ENCODE results near the gene DGCR8.

The DGCR8 gene

DNA sequence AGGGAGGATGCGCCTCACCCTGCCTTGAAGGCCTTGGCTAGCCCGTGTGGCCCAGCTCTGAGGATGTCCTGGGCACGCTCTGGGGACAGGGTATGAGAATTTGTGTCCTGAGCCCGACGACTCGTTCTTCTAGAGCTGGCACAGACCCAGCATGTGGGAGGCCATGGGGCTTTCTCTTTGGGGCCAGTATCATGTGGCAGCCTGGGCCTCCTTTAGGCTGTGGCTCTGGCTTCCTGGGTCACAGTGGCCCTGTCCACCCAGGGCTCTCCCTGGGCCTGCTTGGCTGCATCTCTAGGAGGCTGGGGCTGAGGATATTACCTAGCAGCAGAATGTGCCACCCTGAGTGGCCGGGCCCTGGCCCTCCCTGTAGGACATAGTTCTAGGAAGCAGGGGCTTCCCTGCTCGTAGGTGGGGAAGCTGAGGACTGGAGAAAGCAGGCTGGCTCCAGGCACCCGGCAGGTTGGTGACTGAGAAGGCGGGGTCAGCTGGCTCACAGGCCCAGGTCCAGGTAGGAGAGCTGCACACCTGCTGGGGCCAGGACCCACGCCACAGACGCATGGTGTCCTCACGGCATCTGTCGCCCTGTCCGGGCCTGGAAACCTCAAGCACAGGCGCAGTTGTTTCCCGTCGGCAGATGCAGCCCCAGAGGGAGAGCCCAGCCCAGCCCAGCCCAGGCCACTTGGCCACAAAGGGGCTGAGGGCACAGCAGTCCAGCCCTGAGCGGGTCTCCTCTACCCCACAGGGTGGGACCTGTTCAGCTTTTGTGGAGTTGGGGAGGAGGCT is 64.0 kb downstream of the DGCR8 start:
- no peak overlapping the region for H3K27ac ChIP-seq
- H3K4me3 ChIP-seq: no peak overlapping the region

DNA sequence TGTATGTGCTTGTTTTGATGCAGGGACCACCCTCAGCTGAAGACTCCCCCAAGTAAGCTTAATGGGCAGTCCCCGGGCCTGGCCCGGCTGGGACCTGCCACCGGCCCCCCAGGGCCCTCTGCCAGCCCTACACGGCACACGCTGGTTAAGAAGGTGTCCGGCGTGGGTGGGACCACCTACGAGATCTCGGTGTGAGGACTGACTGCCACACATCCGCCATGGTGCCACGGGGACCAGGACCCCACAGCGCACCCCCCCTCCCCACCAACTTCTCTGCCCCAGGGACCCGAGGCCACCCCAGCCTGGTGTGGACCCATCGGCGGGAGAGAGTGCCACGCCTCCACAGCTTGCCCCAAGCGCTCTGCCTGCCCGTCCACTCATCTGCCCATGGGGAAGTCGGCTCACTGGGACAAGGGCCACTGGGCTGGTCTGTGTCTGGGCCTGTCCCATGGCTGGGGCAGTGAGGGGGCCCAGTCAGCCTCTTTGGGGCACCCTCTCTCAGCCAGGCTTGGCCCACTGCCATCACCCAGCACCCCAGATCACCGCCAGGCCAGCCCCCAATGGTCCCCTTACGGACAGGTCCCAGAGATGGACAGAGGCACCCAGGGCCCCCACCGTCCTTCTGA is 65.3 kb downstream of the DGCR8 start:
- Histone ChIP-seq H3K4me3 (no peak overlapping the region), H3K27ac (no peak overlapping the region)

DNA sequence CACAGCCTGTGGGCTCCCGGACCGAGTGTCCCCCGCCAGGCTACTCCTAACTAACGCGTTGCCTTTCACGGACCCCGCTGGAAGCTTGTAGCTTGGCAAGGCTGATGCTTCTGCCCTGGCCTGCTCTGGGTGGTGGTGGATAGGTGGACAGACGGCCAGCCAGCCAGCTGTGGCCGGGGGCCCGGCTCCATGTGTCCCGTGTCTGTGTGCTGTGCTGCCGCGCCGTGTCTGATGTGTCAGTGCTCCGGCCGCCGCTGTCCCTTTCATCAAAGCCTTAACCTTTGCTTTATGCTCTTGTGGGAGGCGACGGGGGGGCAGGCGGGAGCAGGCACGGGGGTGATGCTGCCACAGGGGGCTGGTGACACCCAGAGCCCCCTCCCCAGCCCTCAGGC is 65.8 kb downstream of the DGCR8 start:
- H3K4me3 ChIP-seq: no peak overlapping the region

DNA sequence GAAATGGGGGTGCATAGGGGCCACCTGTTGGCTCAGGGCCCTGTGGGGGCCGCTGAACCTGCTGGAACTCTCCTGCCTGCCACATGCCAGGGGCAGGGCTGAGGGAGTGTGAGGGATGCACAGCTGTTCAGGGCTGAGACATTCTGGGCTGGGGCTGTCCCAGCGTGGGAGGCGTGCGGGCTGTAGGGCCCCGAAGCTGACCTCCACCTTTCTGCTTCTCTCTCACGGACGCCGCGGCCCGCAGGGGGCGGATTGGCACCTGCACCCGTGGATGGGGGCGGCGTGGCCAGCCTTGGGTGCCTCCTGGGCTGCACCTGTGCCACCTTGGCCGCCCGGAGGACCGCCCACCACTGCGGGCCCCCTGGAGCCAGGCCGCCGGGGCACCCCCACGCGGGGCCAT is 66.7 kb downstream of the DGCR8 start:
- Histone ChIP-seq H3K27ac (no peak overlapping the region), H3K4me3 (no peak overlapping the region)

More for the DNA sequence above, 65.8 kb downstream of the DGCR8 start:
- H3K27ac ChIP-seq: no peak overlapping the region

DNA sequence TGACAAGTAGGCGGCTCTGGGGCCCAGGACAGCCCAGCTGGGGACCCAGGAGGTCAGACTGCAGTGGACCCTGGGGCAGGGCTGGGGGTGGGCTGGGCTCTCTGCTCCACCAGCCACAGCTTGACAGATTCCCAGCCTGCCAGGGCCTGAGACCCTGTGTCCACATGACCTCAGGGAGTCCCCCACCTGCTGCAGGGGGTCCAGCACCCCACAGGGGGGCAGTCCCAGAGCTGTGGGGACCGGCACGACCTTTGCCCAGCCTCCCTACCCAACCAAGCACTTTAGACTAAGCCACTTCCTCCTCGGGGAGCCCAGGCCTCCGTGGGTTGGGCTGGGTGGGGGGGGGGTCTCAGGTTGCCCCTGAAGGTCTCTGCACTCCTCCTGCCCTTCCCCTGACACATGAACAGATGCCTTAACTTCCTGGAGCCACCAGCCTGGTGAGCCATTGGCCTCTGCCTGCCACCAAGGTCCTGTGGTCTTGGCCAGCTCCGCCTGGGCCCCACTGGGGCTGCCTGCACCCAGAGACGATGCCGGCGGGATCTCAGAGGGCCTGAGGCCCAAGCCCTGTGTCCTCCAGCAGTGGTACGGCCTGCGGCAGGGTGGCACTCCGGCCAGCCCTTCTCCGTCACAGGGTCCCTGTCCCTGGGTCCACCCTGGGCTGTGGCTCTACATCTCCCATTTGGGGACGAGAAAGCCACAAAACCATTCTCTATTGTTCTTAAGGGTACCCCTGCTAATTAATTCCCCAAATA is 67.4 kb downstream of the DGCR8 start:
- H3K4me3 ChIP-seq: no peak overlapping the region
- H3K27ac ChIP-seq: no peak overlapping the region

DNA sequence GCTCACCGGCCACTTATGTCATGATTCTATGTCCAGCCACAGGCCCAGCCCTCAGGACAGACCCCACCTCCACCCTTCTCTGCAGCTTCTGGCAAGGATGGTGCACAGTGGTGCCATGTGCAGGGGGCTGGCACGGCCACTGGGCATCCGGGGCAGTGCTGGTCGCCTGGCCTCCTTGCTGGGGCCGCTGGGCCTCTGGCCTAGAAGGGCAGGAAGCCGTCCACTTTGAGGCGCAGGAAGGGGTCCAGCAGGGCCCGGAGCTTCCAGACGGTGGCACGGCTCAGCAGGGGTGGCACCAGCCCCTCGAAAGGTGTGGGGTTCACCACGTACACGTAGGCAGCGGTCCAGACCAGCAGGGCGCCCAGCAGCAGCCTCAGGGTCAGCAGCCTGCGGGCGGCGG is 68.4 kb downstream of the DGCR8 start:
- Histone ChIP-seq H3K27ac (no peak overlapping the region), H3K4me3 (no peak overlapping the region)

DNA sequence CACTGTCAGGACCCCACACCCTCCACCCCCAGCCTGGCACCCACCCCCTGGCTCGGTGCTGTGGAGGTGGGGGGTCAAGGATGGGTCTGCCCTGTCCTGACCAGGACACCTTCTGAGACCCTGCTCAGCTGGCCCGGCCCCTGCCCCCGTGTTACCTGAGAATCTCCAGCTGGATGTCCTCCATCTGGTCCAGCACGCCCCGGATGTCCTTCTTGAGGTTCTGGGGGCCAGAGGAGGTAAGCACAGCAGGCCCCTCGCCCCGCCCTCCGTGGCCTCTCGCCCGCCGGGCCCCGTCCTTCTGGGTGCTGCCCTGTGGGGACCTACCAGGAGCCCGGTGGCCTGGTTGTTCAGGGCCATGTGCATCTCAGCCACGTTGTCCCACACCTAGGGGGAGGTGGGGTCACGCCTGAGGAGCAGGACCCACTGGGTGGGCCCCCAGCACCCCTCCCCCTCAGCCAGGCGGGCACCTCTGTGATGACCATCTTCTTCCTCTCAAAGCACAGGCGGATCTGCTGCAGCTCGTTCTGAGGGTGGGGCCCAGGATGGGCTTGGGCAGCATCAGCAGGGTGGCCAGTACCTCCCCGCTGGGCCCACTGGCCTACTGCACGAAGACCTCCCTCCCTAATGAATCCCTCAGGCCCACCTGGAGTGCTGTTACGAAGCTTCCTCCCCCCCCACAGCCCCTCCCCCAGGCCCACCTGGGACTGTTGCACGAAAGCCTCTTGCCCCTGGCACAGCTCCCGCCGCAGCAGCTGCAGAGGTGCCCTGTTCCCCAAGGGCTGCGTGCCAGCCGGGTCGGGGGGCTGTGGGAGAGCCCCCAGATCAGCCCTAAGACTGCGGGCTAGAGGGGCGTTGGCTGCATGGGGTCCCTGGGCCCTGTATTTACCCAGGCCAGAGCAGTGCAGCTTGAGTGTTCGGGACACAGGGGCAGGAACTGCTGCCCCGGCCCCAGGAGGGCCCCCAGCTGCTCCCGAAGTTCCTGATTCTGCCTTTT is 69.5 kb downstream of the DGCR8 start:
- H3K27ac ChIP-seq: no peak overlapping the region
- no peak overlapping the region for H3K4me3 ChIP-seq

DNA sequence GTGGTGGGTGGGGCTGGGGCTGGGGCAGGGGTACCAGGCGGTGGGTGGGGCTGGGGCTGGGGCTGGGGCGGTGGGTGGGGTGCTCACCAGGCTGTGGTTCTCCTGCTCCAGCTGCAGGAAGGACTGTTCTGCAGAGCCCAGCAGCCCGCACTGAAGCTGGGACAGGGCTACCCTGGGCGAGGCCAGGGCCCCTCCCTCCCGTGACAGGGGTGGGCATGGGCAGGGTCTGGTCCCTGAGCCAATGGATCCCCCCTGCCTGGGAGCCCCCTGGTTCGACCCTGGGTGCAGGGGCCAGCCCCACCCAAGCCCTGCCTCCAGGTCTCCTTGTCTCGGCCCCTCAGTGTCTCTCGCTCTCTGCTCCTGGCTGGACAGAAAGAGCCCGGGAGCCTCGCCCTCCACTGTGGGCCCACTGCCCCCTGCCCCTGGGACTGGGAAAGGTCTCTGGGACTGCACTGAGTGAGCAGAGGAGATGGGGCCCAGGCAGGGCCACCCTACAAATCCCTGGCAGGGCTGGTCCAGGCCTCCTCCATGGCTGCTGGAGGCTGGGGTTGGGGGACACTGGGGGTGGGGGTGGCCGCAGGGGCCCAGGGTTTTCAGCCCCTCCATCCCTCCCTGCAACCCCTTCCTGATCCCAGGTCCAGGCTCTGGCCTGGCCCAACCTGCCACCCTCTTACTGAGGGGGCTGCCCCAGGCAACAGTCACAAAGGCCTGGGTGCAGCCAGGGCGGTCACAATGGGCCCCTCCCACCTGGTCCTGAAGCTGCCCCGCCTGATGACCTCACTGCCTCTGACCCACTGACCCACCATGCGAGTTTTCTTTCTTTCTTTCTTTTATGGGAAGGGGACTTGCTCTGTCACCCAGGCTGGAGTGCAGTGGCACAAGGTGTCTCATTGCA is 70.6 kb downstream of the DGCR8 start, which contains the start of gene CCDC188:
Gene CCDC188 (minus strand): TSS at position 675 of the 895 bp plus-strand sequence. CDS start 69 bp downstream, at position 606.
- H3K27ac ChIP-seq: no peak within 1 kb of the TSS
- H3K4me3 ChIP-seq: no peak within 1 kb of the TSS

DNA sequence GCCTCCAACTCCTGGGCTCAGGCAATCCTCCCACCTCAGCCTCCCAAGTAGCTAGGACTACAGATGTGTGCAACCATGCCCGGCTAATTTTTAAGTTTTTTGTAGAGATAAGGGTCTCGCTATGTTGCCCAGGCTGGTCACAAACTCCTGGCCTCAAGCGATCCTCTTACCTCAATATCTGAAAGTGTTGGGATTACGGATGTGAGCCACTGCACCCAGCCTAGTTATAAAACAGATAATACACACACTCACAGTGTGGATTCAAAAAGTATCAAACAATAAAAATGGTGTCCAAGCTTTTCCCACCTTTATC is 71.2 kb downstream of the DGCR8 start:
- Histone ChIP-seq H3K4me3 (no peak overlapping the region), H3K27ac (no peak overlapping the region)

DNA sequence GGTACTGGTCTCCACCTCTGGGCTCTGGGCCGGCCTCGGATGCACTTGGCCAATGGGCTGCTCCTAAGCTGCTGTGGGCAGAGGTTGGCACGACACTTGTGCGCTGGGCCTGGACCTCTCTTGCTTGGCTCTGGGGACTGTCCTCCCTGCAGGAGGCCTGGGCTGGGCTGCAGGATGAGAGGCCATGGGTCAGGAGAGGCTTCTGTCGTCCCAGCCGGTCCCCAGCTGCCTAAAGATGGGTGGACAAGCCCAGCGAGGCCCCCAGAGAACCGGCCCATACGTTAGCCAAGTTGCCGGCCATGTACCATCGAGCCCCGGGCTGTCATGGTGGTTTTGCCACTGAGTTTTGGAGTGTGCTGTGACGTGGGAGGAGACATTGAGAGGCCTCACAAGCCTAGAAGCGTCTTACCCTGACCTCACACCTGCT is 72.4 kb downstream of the DGCR8 start:
- no peak overlapping the region for H3K27ac ChIP-seq

DNA sequence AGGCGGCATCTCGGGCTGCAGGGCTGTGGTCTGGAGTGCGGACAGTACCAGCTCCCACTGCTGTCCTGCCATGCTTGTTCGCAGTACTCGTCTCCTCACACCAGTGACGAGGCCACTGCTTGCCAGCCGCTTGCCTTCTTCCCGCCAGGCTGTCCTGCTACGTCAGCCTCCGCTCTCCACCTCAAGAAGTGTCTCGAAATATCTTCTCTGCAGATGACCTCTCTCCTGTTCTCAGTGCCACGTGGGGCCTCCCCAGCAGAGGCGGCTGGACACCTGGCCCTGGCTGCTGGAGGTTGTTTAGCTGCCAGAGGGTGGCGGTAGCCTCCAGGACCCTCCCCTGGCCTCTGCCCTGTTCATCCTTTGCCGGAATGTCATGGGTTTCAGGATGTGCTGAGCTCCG is 73.9 kb downstream of the DGCR8 start:
- Histone ChIP-seq H3K27ac (no peak overlapping the region), H3K4me3 (no peak overlapping the region)

More for the DNA sequence above, 72.4 kb downstream of the DGCR8 start:
- H3K4me3 ChIP-seq: no peak overlapping the region

DNA sequence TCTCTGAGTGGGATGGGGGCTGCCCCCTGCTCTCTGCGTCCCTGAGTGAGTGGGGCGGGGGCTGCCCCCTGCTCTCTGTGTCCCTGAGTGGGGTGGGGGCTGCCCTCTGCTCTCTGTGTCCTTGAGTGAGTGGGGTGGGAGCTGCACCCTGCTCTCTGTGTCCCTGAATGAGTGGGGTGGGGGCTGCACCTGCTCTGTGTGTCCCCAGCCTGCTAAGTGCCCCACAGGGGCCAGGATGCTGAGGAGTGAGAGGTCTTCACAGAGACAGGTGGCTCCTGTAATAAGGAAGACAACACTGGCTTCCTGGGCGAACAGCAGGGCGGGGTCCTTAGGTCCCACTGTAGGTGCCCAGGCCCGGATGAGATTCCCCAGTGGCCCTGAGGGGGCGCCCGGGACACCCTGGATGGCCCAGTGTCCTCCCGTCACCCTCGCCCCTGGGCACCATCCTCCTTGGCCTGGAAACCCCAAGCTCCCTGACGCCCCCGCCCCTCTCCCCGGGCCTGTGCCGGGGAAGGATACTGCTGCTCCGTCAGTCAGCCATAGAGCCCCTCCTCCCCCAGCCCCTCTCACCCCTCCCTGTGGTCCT is 74.7 kb downstream of the DGCR8 start:
- Histone ChIP-seq H3K27ac (peak overlapping the region in 1 of 21 experiments; percentile 41), H3K4me3 (peak overlapping the region in 4 of 7 experiments; percentile 4 to 22 (median 14))

DNA sequence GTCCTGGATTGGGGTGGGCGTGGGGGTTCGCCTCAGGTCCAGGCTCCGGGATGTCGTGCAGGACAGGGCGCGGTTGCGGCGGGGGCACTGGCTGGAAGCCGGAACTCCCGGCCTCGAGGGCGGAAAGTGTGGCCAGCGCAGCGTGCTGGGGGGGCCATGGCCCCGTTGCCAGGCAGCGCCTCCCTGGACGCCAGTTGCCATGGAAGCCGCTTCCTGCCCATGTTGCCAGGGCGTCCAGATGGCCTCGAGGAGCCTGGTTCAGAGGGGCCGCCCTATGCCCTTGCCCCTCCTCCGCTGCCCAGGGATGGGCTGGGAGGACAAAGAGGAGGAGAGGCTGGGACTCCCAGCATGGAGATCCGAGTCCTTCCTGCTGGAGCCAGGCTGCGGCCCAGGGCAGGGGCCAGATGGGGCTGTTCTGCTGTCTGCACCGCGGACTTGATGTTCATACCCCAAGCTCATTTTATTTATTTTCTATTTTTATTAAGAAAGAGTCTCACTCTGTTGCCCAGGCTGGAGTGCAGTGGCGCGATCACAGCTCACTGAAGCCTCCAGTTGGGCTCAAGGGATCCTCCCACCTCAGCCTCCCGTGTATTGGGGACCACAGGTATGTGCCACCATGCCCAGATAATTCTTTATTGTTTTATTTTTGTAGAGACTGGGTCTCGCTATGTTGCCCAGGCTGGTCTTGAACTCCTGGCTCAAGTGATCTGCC is 75.4 kb downstream of the DGCR8 start:
- Histone ChIP-seq H3K27ac (no peak overlapping the region), H3K4me3 (peak overlapping the region in 3 of 7 experiments; percentile 11 to 22 (median 16))

DNA sequence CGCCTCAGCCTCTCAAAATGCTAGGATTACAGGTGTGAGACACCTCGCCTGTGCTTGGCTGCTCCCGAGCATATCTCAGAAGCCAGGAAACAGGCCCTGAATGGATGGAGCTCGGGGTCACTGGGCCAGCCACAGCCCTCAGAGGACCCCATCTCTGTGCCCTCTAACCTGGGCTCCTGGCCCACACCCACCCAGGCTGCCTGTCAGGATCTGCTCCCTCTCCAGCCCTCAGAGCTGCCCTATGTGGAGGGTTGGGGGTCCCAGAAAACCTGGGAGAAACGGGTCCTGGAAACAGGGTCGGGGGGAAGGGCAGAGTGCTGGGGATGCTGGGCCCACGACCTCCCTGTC is 76.0 kb downstream of the DGCR8 start:
- Histone ChIP-seq H3K4me3 (no peak overlapping the region), H3K27ac (no peak overlapping the region)

DNA sequence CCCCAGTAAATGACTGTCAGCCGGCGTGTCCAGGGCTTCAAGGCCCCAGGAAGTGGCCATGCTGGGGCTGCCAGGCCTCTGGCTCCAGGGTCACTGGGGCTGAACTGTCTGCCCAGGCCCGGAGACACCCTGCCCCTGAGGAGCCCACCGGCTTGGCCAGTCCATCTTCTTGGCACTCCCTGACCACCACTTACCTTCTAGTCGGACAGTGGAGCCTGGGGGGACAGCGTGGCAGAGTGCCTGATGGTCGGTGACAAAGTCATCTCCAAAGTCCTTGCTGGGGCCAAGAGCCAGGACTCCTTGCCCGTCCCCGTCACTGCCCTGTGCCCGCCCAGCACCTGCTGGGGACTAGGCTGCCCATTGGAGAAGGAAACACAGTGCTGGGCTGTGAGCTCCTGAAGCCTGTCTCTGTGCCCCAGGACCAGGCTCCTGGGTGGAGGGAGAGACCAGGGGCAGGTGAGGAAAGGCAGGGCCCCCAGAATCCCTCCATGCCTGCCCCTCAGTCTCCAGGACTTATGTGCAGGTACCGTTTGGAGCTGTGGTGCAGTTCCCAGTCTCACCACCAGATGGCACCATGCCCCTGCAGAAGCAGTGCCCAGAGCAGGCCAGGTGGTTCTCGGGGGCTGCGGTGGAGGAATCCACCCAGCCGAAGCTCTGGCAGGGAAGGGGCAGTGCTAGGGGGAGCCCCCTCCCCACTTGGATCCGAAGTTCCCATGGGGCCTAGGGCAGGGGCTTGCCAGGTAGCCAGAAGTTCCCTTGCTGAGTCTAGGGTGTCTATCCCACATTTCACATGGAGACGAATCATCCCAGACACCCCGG is 76.8 kb downstream of the DGCR8 start:
- no peak overlapping the region for H3K27ac ChIP-seq

DNA sequence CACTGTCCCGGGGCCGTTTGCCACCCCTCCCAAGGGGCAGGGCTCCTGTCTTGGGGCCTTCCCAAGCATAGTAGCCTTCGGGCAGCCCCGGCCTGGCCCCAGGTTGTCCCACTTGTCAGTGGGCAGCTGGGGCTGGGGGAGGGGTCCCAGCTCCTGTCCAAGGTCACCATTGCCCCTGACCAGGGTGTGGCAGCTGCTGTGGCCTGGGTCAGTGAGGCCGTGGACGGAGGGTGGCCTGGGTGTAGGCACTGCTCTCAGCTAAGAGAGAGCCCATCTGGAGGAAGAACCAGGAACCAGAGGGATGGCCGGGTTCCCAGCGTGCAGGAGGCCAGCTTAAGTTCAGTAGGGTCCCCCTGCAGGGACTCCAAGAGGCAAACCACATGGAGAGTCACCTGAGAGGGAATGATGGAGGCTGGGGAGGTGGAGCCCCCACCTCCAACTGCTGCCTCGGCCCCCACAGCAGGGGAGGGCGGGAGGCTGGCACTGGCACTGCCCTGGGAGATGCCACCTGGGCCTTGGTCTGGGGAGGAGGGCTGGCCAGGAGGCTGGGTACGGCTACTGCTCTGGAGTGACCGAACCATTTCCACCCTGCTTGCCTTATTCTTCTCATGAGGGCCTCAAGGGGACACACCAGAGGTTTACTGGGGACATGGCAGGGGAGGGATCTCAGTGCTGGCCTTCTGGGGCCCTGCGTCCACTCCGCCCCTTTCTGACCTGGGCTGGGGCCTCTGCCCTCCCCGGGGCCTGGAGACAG is 77.6 kb downstream of the DGCR8 start:
- Histone ChIP-seq H3K27ac (no peak overlapping the region), H3K4me3 (no peak overlapping the region)

More for the DNA sequence above, 76.8 kb downstream of the DGCR8 start:
- H3K4me3 ChIP-seq: no peak overlapping the region

Measured in skin epidermis (tissue), 12 donors.